HG03571 (cell line): ENCODE measurements around the gene TGFB1I1.
"Not testable (repeated sequence)": the region's sequence is repeated elsewhere in the genome, so short reads cannot be mapped to it uniquely, and the experiment has no call there.

ENCODE experiments used
- ATAC-seq: cut with Tn5 transposase; IDR thresholded peaks from one replicate; pipeline ENCODE4 v1.9.1; 2021; ENCODE audit not compliant: unreplicated experiment

TGFB1I1 gene

DNA sequence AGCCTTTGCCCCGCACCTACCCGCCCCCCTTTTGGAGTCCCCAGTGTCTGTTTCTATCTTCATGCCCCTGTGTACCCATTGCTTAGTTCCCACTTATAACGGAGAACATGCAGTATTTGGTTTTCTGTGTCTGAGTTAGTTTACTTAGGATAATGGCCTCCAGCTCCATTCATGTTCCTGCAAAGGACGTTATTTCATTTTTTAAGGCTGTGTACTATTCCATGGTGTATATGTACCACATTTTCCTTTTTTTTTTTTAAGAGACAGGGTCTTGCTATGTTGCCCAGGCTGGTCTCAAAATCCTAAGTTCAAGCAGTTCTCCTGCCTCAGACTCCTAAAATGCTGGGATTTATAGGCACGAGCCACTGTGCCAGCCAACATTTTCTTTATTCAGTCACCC is 4.1 kb upstream of the TGFB1I1 start:
- ATAC-seq = no peak

DNA sequence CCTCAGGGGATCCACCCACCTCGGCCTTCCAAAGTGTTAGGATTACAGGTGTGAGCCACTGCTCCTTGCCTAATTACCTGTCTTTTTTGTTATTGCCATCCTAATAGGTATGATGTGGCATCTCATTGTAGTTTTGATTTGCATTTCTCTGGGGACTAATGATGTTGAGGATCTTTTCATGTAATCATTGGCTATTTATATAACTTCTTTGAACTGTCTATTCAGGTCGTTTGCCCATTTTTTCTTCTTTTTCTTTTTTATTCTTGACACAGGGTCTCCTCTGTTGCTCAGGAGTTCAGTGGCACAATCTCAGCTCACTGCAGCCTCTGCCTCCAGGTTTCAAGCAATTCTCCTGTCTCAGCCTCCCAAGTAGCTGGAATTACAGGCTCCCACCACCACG is 1.3 kb upstream of the TGFB1I1 start:
- ATAC-seq = no peak

DNA sequence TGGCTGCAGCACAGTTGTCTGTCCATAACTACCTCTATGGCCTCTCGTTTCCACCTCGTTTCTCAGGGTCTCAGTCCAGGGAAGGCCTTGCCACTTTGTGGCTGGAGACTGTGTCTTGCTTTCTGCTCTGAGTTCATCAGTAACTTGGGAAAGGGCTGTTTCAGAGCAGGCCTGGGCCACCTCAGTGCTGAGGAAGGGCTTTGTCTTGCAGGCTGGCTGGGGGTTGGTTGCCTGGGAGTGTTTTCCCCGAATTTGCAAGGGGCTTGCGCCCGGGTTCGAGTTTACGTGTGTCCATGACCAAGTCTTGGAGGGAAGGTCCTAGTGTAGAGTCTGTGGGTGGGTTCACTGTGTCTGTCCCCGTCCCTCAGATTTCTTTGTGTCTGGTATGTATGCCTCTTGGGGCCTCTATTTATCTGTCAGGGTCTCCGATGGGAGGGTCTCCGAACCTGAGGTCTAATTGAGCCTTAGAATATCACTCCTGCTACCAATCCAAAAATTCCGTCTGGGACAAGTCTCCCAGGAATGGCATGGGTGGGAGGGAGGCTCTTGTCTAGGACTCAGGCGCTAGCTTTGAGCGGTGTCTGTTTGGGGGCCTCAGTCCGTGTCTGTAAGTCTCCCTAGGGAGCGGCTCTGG is 594 bp upstream of the TGFB1I1 start:
- ATAC-seq = no peak

DNA sequence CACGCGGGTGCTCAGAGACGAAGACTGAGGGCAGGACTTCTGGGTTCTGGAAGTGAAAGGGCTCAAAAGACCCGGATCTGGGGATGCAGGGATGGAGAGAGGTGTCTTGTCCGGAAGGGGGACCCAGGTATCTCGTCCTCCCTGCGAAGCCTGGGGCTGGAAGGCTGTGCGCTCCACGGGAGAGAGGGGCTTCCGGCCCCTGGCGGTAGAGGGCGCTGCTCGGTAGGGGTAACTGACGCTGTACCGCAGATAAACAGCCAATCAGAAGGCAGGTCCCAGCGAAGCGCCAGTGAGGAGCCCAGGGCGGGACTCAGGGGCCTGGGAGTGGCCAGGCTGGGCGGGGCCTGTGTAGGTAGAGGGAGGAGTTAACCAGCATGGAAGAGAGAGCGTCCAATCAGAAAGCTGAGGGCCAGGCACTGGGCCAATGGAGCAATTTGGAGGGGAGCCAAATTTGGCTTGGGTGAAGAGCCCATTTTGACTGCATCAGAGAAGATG is 804 bp downstream of the TGFB1I1 start:
- ATAC-seq = no peak

DNA sequence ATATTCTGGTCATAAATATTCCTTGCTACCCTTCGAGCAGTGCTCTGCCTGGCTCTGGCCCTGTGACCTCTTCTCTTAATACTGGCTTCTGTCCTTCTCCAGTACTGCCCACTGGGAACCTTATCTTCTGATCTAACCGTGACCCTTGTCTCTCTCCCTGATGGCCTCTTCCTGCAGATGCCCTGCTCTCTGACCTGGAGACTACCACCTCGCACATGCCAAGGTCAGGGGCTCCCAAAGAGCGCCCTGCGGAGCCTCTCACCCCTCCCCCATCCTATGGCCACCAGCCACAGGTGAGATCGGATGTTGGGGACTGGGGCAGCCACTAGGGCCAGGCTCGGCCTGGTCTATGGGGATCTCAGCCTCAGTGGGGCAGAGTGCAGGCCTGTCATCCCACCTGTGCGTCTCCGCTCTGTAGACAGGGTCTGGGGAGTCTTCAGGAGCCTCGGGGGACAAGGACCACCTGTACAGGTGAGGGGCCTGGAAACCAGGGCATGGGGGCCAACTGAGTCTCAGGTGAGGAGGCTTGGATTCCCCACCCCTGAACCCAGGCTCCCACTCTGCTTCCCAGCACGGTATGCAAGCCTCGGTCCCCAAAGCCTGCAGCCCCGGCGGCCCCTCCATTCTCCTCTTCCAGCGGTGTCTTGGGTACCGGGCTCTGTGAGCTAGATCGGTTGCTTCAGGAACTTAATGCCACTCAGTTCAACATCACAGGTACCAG is 1.5 kb downstream of the TGFB1I1 start:
- no peak for ATAC-seq

DNA sequence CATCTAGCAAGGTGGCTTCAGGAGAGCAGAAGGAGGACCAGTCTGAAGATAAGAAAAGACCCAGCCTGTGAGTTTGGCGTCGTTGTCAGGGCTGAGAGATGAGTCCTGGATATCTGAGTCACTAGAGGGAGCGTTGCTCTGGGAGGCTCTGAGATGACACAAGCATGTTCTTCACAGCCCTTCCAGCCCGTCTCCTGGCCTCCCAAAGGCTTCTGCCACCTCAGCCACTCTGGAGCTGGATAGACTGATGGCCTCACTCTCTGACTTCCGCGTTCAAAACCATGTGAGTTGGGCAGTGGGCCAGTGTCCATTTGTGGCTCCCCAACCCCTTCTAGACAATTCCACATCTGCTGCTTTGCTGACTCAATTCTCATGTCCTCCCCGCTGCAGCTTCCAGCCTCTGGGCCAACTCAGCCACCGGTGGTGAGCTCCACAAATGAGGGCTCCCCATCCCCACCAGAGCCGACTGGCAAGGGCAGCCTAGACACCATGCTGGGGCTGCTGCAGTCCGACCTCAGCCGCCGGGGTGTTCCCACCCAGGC is 2.3 kb downstream of the TGFB1I1 start:
- no peak for ATAC-seq

DNA sequence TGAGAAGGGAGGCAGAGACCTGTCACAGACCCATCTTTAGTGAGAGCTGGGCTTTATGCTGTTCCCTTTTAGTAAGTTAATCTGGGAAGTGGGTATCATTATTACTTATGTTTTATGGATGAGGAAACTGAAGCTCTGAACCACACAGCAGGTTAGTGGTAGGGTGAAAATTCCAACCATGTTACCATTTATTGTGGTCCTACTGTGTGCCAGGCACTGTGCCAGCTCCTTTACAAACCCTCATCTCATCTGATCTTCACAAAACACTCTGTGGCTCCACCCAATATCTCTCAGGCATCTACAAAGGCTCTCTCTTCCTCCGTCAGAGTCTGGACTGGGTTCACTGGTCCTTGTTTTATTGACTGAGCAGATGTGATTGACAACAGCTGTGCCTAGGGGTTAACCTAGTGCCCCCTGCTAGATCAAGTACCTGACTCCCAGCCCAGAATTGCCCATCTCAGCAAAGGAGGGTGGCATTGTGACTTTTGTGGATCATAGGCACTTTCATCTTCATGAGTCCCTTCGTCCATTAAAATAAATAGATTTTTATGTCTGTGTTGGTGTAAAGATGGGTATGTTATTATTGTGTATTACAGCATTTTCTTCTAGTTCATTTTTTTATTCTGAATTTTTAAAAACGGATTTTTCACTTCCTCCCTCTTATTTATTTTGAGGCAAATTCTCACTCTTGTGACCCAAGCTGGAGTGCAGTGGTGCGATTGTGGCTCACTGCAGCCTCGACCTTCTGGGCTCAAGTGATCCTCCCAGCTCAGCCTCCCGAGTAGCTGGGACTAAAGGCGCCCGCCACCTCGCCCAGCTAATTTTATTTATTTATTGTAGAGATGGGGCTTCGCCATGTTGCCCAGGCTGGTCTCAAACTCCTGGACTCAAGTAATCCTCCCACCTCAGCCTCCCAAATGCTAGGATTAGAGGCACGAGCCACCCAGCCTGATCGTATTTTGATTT is 3.1 kb downstream of the TGFB1I1 start:
- no peak for ATAC-seq

DNA sequence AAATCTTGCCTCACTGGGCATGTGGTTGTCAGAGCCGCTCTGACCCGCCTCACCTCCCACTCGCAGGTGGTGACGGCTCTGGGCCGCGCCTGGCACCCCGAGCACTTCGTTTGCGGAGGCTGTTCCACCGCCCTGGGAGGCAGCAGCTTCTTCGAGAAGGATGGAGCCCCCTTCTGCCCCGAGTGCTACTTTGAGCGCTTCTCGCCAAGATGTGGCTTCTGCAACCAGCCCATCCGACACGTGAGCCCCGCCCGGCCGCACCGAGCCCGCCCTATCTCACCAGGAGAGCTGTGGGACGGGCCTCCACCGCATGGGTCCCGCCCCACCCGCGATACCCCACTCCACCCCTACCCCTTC is 4.0 kb downstream of the TGFB1I1 start:
- ATAC-seq = no peak

DNA sequence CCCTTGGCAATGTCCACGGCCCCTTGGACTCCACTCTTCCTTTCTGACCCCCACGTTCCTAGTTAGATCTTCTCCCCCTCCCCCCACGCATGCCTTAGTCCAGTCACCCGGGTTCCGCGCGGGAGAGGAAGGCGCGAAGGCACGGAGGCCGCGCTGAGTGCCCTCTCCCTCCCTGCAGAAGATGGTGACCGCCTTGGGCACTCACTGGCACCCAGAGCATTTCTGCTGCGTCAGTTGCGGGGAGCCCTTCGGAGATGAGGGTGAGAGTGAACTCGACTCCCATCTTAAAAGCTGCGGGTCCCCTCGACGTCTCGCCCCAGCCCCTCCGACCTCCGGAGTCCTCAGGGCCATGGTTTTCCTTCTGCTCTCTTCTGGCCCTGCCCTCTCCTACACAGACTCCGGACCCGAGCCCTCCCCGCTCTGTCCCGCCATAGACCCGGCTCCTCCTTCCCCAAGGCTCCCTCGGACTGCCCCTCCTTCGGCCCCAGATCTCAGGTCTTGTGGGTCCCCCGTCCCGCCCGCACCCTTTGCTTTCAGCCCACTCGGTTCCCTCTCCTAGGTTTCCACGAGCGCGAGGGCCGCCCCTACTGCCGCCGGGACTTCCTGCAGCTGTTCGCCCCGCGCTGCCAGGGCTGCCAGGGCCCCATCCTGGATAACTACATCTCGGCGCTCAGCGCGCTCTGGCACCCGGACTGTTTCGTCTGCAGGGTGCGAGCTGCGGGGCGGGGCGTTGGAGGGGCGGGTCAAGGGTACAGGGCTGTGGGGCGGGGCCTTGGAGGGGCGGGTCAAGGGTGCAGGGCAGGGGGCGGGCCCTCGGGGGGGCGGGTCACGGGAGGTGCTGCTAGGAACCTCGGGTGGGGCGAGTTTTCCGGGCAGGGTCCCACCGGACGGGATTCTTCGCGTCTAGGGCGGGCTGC is 4.6 kb downstream of the TGFB1I1 start:
- peak; percentile 62 for ATAC-seq

DNA sequence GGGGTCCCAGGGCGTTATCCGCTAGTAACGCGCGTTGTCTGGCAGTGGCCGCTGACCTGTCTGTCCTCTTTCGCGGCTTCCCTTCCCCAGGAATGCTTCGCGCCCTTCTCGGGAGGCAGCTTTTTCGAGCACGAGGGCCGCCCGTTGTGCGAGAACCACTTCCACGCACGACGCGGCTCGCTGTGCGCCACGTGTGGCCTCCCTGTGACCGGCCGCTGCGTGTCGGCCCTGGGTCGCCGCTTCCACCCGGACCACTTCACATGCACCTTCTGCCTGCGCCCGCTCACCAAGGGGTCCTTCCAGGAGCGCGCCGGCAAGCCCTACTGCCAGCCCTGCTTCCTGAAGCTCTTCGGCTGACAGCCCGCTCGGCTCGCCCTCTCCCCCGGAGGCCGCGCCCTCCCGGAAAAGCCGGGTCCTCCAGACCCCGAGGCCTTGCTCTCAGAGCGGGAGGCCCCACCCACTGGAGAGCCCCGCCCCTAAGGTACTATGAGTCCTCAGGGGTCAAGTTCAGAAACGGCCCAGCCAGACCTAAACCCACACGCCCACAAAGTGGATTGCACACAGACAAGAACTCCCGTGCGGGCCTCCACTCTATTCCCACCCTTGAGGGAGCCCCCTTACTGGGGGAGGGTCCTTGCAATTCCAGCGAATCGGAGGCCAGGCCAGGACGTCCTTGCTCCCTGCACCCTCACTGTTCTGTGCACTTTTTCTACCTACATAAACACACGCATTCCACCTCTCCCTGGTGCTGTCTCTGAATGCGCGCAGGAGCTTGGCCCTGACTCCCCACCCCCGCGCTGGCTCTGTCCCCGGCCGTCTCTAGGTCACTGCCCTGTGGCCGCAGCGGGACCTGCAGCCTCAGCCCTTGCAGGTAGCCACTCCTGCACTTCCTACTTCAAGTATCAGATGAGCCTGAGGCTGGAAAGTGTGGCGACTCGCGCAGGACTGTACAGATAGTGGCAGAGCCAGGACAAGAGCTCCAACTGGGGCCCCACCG is 5.6 kb downstream of the TGFB1I1 start:
- no peak for ATAC-seq

DNA sequence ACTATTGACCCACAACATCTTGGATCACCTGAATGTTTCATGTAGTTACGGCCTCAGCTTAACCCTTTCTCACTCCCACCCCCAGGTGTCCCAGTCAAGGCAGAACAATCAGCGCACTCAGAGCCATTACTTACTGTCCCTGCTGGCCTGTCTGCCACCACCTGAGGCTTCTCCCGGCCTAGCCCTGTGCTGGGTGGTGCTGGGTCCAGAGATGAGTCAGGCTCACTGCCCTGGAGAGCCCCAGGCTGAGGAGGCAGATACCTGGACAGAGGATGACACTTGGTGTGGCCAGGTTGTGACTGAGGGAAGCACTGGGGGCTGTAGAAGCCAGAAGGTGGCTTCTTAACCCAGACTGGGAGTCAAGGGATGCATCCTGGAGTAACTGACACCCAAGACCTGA is 7.0 kb downstream of the TGFB1I1 start:
- no peak for ATAC-seq

DNA sequence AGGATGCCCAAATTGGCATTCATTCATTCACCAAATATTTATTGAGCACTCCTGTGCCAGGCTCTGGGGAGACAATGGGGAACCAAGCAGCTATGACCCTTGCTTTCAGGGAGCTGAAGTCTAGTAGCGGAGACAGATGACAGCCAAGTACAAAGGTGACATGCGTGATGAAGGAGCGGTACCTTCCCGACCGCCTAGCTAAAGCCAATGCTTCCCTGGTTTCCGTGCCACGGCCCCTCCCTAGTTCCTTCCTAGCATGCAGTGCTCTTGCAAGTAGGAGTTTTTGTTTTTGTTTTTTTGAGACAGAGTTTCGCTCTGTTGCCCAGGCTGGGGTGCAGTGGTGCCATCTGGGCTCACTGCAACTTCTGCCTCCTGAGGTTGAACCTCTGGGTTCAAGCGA is 7.8 kb downstream of the TGFB1I1 start:
- ATAC-seq = no peak

DNA sequence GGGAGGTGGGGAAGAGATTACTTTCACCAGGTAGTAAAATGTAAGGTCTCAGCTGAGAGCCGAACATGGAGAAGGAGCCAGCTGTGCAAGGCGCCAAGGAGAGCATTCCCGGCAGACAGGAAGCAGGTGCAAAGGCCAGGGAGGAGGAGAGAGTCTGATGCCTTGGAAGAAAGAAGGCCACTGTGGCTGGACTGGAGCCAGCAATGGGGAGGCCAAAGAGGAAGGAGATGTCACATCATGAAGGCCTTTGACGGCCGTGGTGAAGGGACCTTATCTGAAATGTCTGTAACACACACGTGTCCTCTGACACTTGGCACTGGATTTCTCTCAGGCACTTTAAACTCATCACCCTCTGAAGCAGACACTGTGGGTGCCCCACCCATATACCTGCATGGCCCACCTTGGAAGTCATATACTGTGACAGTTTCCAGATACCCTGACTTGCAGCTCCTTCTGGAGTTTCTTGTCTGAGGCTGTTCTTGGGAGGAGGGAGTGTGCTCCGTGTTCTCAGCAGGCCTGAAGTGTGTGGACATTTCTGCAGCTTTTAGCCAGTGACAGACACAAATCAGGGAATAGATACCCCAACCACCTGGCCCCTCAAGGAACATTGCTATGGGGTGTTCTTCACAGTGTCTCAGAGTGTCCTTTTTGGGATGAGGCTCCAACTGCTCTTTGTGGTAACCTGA is 9.0 kb downstream of the TGFB1I1 start:
- ATAC-seq = no peak

DNA sequence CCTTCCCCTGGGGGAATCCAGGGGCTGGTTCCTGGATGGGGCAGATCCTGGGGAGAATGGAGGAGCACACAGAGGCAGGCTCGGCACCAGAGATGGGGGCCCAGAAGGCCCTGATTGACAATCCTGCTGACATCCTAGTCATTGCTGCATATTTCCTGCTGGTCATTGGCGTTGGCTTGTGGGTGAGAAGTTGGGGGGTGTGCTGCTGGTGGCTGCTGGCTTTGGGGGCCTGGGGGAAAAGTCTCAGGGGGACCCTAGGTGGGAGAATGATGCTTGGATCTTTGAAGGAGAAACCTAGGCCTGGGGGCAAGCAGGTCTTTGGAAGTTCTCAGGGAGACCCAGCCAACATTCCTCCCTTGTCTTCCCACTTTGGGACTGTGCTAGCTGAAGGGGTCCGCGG is 11.1 kb downstream of the TGFB1I1 start, which contains the start of gene SLC5A2:
Gene SLC5A2 (plus strand): TSS at position 43 of the 400 bp plus-strand sequence. CDS start 14 bp downstream, at position 57.
- ATAC-seq = no peak

DNA sequence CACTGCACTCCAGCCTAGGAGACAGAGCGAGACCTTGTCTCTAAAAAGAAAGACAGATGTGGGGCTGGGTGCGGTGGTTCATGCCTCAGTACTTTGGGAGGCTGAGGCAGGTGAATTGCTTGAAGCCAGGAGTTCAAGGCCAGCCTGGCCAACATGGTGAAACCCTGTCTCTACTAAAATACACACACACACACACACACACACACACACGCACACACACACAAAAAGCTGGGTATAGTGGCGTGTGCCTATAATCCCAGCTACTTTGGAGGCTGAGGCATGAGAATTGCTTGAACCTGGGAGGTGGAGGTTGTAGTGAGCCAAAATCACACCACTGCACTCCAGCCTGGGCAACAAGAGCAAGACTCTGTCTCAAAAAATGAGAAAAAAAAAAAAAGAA is 12.1 kb downstream of the TGFB1I1 start:
- ATAC-seq = not testable (repeated sequence)

DNA sequence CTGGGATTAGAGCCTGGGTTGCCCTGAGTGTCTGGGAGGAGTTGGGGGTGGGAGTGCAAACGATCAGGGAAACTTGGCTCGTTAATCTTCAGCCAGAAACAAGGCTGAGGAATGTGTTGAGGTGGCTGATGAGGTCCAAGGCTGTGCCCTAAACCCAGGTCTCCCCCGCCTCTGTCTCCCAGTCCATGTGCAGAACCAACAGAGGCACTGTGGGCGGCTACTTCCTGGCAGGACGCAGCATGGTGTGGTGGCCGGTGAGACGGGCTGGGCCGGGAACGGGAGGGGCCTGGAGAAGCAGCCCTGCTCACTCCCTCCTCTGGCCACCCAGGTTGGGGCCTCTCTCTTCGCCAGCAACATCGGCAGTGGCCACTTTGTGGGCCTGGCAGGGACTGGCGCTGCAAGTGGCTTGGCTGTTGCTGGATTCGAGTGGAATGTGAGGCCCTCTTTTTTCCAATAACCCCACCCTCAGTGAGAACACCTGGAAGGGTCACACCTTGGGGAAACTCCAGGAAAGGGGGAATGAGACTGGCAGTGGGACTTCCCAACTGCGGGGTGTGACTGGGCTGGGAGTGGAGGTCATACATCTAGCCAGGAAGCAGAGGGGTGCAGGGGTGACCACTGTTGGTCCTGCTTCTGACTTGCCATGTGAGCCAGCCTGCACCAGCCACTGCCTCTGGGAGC is 12.7 kb downstream of the TGFB1I1 start:
- ATAC-seq = no peak

DNA sequence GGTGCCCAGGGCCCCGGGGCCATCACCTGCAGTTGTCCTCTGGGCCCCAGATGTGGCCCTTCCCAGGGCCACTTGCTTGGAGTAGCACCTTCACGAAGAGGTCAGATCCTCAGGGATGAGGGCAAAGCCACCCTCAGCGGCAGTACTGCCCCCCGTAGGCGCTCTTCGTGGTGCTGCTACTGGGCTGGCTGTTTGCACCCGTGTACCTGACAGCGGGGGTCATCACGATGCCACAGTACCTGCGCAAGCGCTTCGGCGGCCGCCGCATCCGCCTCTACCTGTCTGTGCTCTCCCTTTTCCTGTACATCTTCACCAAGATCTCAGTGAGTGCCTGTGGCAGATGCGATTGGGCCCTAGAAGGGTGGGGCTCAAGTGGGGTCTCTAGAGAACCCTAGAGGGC is 13.6 kb downstream of the TGFB1I1 start:
- ATAC-seq = no peak

DNA sequence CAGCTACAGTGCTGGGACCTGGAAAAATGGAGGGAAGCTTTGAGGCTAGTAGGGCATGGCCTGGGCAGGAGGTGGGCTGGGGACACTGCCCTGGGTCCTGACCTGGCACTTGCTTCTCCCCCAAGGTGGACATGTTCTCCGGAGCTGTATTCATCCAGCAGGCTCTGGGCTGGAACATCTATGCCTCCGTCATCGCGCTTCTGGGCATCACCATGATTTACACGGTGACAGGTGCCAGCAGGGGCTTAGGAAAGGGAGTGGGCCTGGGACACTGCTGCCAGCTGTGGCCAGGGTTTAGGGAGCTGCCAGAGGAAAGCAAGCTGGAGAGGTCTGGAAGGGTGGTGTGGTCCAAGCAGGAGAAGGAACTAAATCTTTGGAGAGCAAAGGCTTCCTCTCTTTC is 14.1 kb downstream of the TGFB1I1 start:
- no peak for ATAC-seq
